GM19467 (cell line): ENCODE data around the gene HACD2.

Experiments used
- ATAC-seq: cut with Tn5 transposase; IDR thresholded peaks from one replicate; pipeline ENCODE4 v1.9.1; 2021; ENCODE audit warnings: mild to moderate bottlenecking, moderate library complexity; ENCODE audit not compliant: unreplicated experiment

HACD2 gene

GRCh38 chr3:123527046-123527445 lies 57.8 kb downstream of the HACD2 start:
- ATAC-seq = no peak

- no peak for ATAC-seq
These were observed 58.4 kb downstream of the HACD2 start for GRCh38 chr3:123526474-123526873.

- ATAC-seq = no peak
These were observed 59.4 kb downstream of the HACD2 start for GRCh38 chr3:123525433-123525832.

GRCh38 chr3:123524981-123525380 lies 59.9 kb downstream of the HACD2 start:
- no peak for ATAC-seq

- ATAC-seq = no peak
These were observed 61.8 kb downstream of the HACD2 start for GRCh38 chr3:123523023-123523412.

GRCh38 chr3:123522320-123523022 lies 62.4 kb downstream of the HACD2 start:
- ATAC-seq = no peak

GRCh38 chr3:123521179-123521969 lies 63.5 kb downstream of the HACD2 start:
- no peak for ATAC-seq

GRCh38 chr3:123520656-123521055 lies 64.2 kb downstream of the HACD2 start:
- ATAC-seq = no peak

GRCh38 chr3:123518892-123519485 lies 65.9 kb downstream of the HACD2 start:
- no peak for ATAC-seq

- no peak for ATAC-seq
These were observed 73.1 kb downstream of the HACD2 start for GRCh38 chr3:123511726-123512125.

GRCh38 chr3:123511084-123511483 lies 73.8 kb downstream of the HACD2 start:
- no peak for ATAC-seq

GRCh38 chr3:123508178-123508577 lies 76.7 kb downstream of the HACD2 start:
- no peak for ATAC-seq

- ATAC-seq = no peak
These were observed 79.0 kb downstream of the HACD2 start for GRCh38 chr3:123505820-123506219.

GRCh38 chr3:123503203-123503602 lies 81.7 kb downstream of the HACD2 start:
- ATAC-seq = no peak

- no peak for ATAC-seq
These were observed 85.5 kb downstream of the HACD2 start for GRCh38 chr3:123499322-123499721.

- ATAC-seq = no peak
These were observed 86.1 kb downstream of the HACD2 start for GRCh38 chr3:123498761-123499160.

- ATAC-seq = no peak
These were observed 90.9 kb downstream of the HACD2 start for GRCh38 chr3:123493912-123494311.

- no peak for ATAC-seq
These were observed 92.8 kb downstream of the HACD2 start for GRCh38 chr3:123491966-123492587.

GRCh38 chr3:123489400-123490004 lies 95.4 kb downstream of the HACD2 start:
- ATAC-seq = no peak

GRCh38 chr3:123488645-123489347 lies 96.1 kb downstream of the HACD2 start:
- no peak for ATAC-seq
